ENCODE data around the gene YWHAB.

YWHAB gene

GRCh38 chr20:44928595-44928994, 43.1 kb downstream of the YWHAB start:
- no peak overlapping the region for H3K27ac ChIP-seq (ENCODE audit: low read depth, low read length)
- no peak overlapping the region for H3K9ac ChIP-seq (ENCODE audit: low read depth in 1 of 2, low read length in 2 of 2)
- no peaks in the 10 kb centered on the region for H3K9me3 ChIP-seq (ENCODE audit: control insufficient read depth in 1 of 2, low read length in 2 of 2)
- no peaks in the 10 kb centered on the region for H3K4me1 ChIP-seq (ENCODE audit: control insufficient read depth in 1 of 2, insufficient read depth in 2 of 2, low read length in 2 of 2)
- H3K4me3 ChIP-seq (ENCODE audit: low read depth in 1 of 2, low read length in 2 of 2), result no peak overlapping the region
- H3K27me3 ChIP-seq (ENCODE audit: control insufficient read depth in 1 of 2, insufficient read depth in 2 of 2, low read length in 2 of 2), result no peaks in the 10 kb centered on the region
- H3K36me3 ChIP-seq (ENCODE audit: control insufficient read depth in 1 of 2, insufficient read depth in 2 of 2, low read length in 2 of 2), result peaks cover 0 to 16% of the 10 kb centered on the region in 2 donors

GRCh38 chr20:44930517-44931168, 45.1 kb downstream of the YWHAB start:
- H3K9ac ChIP-seq (ENCODE audit: low read depth in 1 of 2, low read length in 2 of 2), result no peak overlapping the region
- H3K9me3 ChIP-seq (ENCODE audit: control insufficient read depth in 1 of 2, low read length in 2 of 2), result no peaks in the 10 kb centered on the region
- H3K4me1 ChIP-seq (ENCODE audit: control insufficient read depth in 1 of 2, insufficient read depth in 2 of 2, low read length in 2 of 2), result no peaks in the 10 kb centered on the region
- no peak overlapping the region for H3K4me3 ChIP-seq (ENCODE audit: low read depth in 1 of 2, low read length in 2 of 2)
- no peaks in the 10 kb centered on the region for H3K27me3 ChIP-seq (ENCODE audit: control insufficient read depth in 1 of 2, insufficient read depth in 2 of 2, low read length in 2 of 2)
- no peak overlapping the region for H3K27ac ChIP-seq (ENCODE audit: low read depth, low read length)
- peaks cover 0 to 16% of the 10 kb centered on the region in 2 donors for H3K36me3 ChIP-seq (ENCODE audit: control insufficient read depth in 1 of 2, insufficient read depth in 2 of 2, low read length in 2 of 2)

- Histone ChIP-seq H3K27me3 (ENCODE audit: control insufficient read depth in 1 of 2, insufficient read depth in 2 of 2, low read length in 2 of 2) (no peaks in the 10 kb centered on the region), H3K9ac (ENCODE audit: low read depth in 1 of 2, low read length in 2 of 2) (no peak overlapping the region), H3K4me1 (ENCODE audit: control insufficient read depth in 1 of 2, insufficient read depth in 2 of 2, low read length in 2 of 2) (no peaks in the 10 kb centered on the region), H3K9me3 (ENCODE audit: control insufficient read depth in 1 of 2, low read length in 2 of 2) (no peaks in the 10 kb centered on the region), H3K27ac (ENCODE audit: low read depth, low read length) (no peak overlapping the region), H3K36me3 (ENCODE audit: control insufficient read depth in 1 of 2, insufficient read depth in 2 of 2, low read length in 2 of 2) (peaks cover 0 to 23% of the 10 kb centered on the region in 2 donors), H3K4me3 (ENCODE audit: low read depth in 1 of 2, low read length in 2 of 2) (no peak overlapping the region)
Measured at GRCh38 chr20:44931911-44932310, 46.4 kb downstream of the YWHAB start.

- Histone ChIP-seq H3K27ac (ENCODE audit: low read depth, low read length) (no peak overlapping the region), H3K27me3 (ENCODE audit: control insufficient read depth in 1 of 2, insufficient read depth in 2 of 2, low read length in 2 of 2) (no peaks in the 10 kb centered on the region), H3K4me1 (ENCODE audit: control insufficient read depth in 1 of 2, insufficient read depth in 2 of 2, low read length in 2 of 2) (no peaks in the 10 kb centered on the region), H3K36me3 (ENCODE audit: control insufficient read depth in 1 of 2, insufficient read depth in 2 of 2, low read length in 2 of 2) (peaks cover 0 to 27% of the 10 kb centered on the region in 2 donors), H3K4me3 (ENCODE audit: low read depth in 1 of 2, low read length in 2 of 2) (no peak overlapping the region), H3K9me3 (ENCODE audit: control insufficient read depth in 1 of 2, low read length in 2 of 2) (no peaks in the 10 kb centered on the region), H3K9ac (ENCODE audit: low read depth in 1 of 2, low read length in 2 of 2) (no peak overlapping the region)
Measured at GRCh38 chr20:44932916-44933315, 47.4 kb downstream of the YWHAB start.

GRCh38 chr20:44936510-44936909, 51.0 kb downstream of the YWHAB start:
- no peaks in the 10 kb centered on the region for H3K27me3 ChIP-seq (ENCODE audit: control insufficient read depth in 1 of 2, insufficient read depth in 2 of 2, low read length in 2 of 2)
- H3K27ac ChIP-seq (ENCODE audit: low read depth, low read length), result no peak overlapping the region
- H3K36me3 ChIP-seq (ENCODE audit: control insufficient read depth in 1 of 2, insufficient read depth in 2 of 2, low read length in 2 of 2), result peaks cover 12 to 41% of the 10 kb centered on the region in 2 donors
- H3K9ac ChIP-seq (ENCODE audit: low read depth in 1 of 2, low read length in 2 of 2), result no peak overlapping the region
- H3K4me3 ChIP-seq (ENCODE audit: low read depth in 1 of 2, low read length in 2 of 2), result no peak overlapping the region
- H3K4me1 ChIP-seq (ENCODE audit: control insufficient read depth in 1 of 2, insufficient read depth in 2 of 2, low read length in 2 of 2), result no peaks in the 10 kb centered on the region
- H3K9me3 ChIP-seq (ENCODE audit: control insufficient read depth in 1 of 2, low read length in 2 of 2), result no peaks in the 10 kb centered on the region

- peaks cover 29 to 55% of the 10 kb centered on the region in 2 donors for H3K36me3 ChIP-seq (ENCODE audit: control insufficient read depth in 1 of 2, insufficient read depth in 2 of 2, low read length in 2 of 2)
- H3K27ac ChIP-seq (ENCODE audit: low read depth, low read length), result no peak overlapping the region
- H3K4me1 ChIP-seq (ENCODE audit: control insufficient read depth in 1 of 2, insufficient read depth in 2 of 2, low read length in 2 of 2), result no peaks in the 10 kb centered on the region
- H3K9me3 ChIP-seq (ENCODE audit: control insufficient read depth in 1 of 2, low read length in 2 of 2), result no peaks in the 10 kb centered on the region
- H3K27me3 ChIP-seq (ENCODE audit: control insufficient read depth in 1 of 2, insufficient read depth in 2 of 2, low read length in 2 of 2), result no peaks in the 10 kb centered on the region
- H3K9ac ChIP-seq (ENCODE audit: low read depth in 1 of 2, low read length in 2 of 2), result no peak overlapping the region
- H3K4me3 ChIP-seq (ENCODE audit: low read depth in 1 of 2, low read length in 2 of 2), result no peak overlapping the region
Measured at GRCh38 chr20:44938637-44939036, 53.1 kb downstream of the YWHAB start.

- no peaks in the 10 kb centered on the region for H3K27me3 ChIP-seq (ENCODE audit: control insufficient read depth in 1 of 2, insufficient read depth in 2 of 2, low read length in 2 of 2)
- peaks cover 38 to 78% of the 10 kb centered on the region in 2 donors for H3K36me3 ChIP-seq (ENCODE audit: control insufficient read depth in 1 of 2, insufficient read depth in 2 of 2, low read length in 2 of 2)
Measured at GRCh38 chr20:44941120-44941691, 55.7 kb downstream of the YWHAB start.

GRCh38 chr20:44942264-44942973, 56.9 kb downstream of the YWHAB start:
- H3K9me3 ChIP-seq (ENCODE audit: control insufficient read depth in 1 of 2, low read length in 2 of 2), result no peaks in the 10 kb centered on the region
- no peak overlapping the region for H3K27ac ChIP-seq (ENCODE audit: low read depth, low read length)
- H3K36me3 ChIP-seq (ENCODE audit: control insufficient read depth in 1 of 2, insufficient read depth in 2 of 2, low read length in 2 of 2), result peaks cover 49 to 80% of the 10 kb centered on the region in 2 donors
- no peaks in the 10 kb centered on the region for H3K27me3 ChIP-seq (ENCODE audit: control insufficient read depth in 1 of 2, insufficient read depth in 2 of 2, low read length in 2 of 2)
- H3K4me3 ChIP-seq (ENCODE audit: low read depth in 1 of 2, low read length in 2 of 2), result no peak overlapping the region
- no peaks in the 10 kb centered on the region for H3K4me1 ChIP-seq (ENCODE audit: control insufficient read depth in 1 of 2, insufficient read depth in 2 of 2, low read length in 2 of 2)
- no peak overlapping the region for H3K9ac ChIP-seq (ENCODE audit: low read depth in 1 of 2, low read length in 2 of 2)

More at GRCh38 chr20:44941120-44941691, 55.7 kb downstream of the YWHAB start:
- Histone ChIP-seq H3K27ac (ENCODE audit: low read depth, low read length) (no peak overlapping the region), H3K4me1 (ENCODE audit: control insufficient read depth in 1 of 2, insufficient read depth in 2 of 2, low read length in 2 of 2) (no peaks in the 10 kb centered on the region), H3K9me3 (ENCODE audit: control insufficient read depth in 1 of 2, low read length in 2 of 2) (no peaks in the 10 kb centered on the region), H3K4me3 (ENCODE audit: low read depth in 1 of 2, low read length in 2 of 2) (no peak overlapping the region), H3K9ac (ENCODE audit: low read depth in 1 of 2, low read length in 2 of 2) (no peak overlapping the region)

GRCh38 chr20:44943828-44944227, 58.3 kb downstream of the YWHAB start:
- H3K9me3 ChIP-seq (ENCODE audit: control insufficient read depth in 1 of 2, low read length in 2 of 2), result no peaks in the 10 kb centered on the region
- H3K27me3 ChIP-seq (ENCODE audit: control insufficient read depth in 1 of 2, insufficient read depth in 2 of 2, low read length in 2 of 2), result no peaks in the 10 kb centered on the region
- H3K4me1 ChIP-seq (ENCODE audit: control insufficient read depth in 1 of 2, insufficient read depth in 2 of 2, low read length in 2 of 2), result no peaks in the 10 kb centered on the region
- no peak overlapping the region for H3K9ac ChIP-seq (ENCODE audit: low read depth in 1 of 2, low read length in 2 of 2)
- H3K27ac ChIP-seq (ENCODE audit: low read depth, low read length), result no peak overlapping the region
- H3K4me3 ChIP-seq (ENCODE audit: low read depth in 1 of 2, low read length in 2 of 2), result no peak overlapping the region
- H3K36me3 ChIP-seq (ENCODE audit: control insufficient read depth in 1 of 2, insufficient read depth in 2 of 2, low read length in 2 of 2), result peaks cover 51 to 85% of the 10 kb centered on the region in 2 donors

GRCh38 chr20:44945261-44945660, 59.8 kb downstream of the YWHAB start:
- Histone ChIP-seq H3K9me3 (ENCODE audit: control insufficient read depth in 1 of 2, low read length in 2 of 2) (no peaks in the 10 kb centered on the region), H3K4me1 (ENCODE audit: control insufficient read depth in 1 of 2, insufficient read depth in 2 of 2, low read length in 2 of 2) (no peaks in the 10 kb centered on the region), H3K4me3 (ENCODE audit: low read depth in 1 of 2, low read length in 2 of 2) (no peak overlapping the region), H3K27ac (ENCODE audit: low read depth, low read length) (no peak overlapping the region), H3K27me3 (ENCODE audit: control insufficient read depth in 1 of 2, insufficient read depth in 2 of 2, low read length in 2 of 2) (no peaks in the 10 kb centered on the region), H3K36me3 (ENCODE audit: control insufficient read depth in 1 of 2, insufficient read depth in 2 of 2, low read length in 2 of 2) (peaks cover 58 to 88% of the 10 kb centered on the region in 2 donors), H3K9ac (ENCODE audit: low read depth in 1 of 2, low read length in 2 of 2) (no peak overlapping the region)

Measured in duodenal mucosa (tissue), 2 donors.